Measurements from ENCODE around the gene MRGPRG. TPM values are rescaled to one million over a fixed set of nuclear protein-coding genes. Genes with fewer than 3 reads are reported as not detected.

Gene MRGPRG
- total and polyA plus RNA-seq, 7 donors = not detected

DNA sequence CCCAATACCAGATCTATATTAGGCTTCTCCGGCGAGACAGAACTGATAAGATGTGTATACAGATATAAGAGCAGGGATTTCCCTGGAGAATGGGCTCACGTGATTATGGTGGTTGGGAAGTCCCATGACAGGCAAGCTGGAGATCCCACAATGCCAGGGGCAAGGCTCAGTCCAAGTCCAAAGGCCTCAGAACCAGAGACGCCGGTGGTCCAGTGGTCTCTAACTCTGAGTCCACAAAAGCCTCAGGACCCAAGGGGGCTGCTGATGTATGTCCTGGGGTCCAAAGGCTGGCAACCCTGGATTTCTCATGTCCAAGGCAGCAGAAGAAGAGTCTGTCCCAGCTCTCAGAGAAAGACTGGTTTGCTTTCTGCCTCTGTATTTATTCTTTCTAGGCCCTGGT, 37.7 kb downstream of the MRGPRG start:
- intact Hi-C loops (cut with DNase I) = no loop called here
- Histone ChIP-seq H3K27ac (no peak overlapping the region), H3K36me3 (no peaks in the 10 kb centered on the region), H3K4me1 (no peaks in the 10 kb centered on the region), H3K9me3 (peaks cover 0 to 5% (median 0%) of the 10 kb centered on the region in 4 donors), H3K27me3 (no peaks in the 10 kb centered on the region), H3K4me3 (no peak overlapping the region)
- TF ChIP-seq POLR2AphosphoS5 (IDR thresholded peaks at IDR 0.05) (no peak), EP300 (IDR thresholded peaks at IDR 0.05) (no peak), POLR2A (IDR thresholded peaks at IDR 0.05) (no peak)
- TF ChIP-seq, protein P1, sequence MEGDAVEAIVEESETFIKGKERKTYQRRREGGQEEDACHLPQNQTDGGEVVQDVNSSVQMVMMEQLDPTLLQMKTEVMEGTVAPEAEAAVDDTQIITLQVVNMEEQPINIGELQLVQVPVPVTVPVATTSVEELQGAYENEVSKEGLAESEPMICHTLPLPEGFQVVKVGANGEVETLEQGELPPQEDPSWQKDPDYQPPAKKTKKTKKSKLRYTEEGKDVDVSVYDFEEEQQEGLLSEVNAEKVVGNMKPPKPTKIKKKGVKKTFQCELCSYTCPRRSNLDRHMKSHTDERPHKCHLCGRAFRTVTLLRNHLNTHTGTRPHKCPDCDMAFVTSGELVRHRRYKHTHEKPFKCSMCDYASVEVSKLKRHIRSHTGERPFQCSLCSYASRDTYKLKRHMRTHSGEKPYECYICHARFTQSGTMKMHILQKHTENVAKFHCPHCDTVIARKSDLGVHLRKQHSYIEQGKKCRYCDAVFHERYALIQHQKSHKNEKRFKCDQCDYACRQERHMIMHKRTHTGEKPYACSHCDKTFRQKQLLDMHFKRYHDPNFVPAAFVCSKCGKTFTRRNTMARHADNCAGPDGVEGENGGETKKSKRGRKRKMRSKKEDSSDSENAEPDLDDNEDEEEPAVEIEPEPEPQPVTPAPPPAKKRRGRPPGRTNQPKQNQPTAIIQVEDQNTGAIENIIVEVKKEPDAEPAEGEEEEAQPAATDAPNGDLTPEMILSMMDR (IDR thresholded peaks at IDR 0.05) = no peak
- WGBS, 2 donors = 81 to 89% methylated on average over 5 of the region's 5 CpGs
- peak; percentile 40 for DNase-seq

DNA sequence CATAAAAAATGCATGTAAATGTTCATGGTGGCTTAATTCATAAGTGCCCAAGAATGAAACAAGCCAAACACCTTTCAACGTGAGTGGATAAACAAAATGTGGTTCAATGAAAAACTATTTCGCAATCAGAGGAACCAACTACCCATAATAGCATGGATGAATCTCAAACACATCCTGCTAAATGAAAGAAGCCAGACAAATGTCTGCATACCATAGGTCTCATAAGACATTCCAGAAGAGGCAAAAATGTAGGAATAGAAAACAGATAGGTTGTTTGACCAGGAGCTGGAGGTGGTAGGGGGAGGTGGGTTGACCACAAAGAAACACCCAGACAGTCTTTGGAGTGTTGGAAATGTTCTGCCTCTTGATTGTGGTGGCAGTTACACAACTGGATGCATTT, 40.3 kb downstream of the MRGPRG start:
- WGBS, 2 donors = 51 to 52% methylated on average over 2 of the region's 2 CpGs
- no peak overlapping the region for H3K27ac ChIP-seq
- TF ChIP-seq POLR2A (IDR thresholded peaks at IDR 0.05) = no peak
- TF ChIP-seq EP300 (IDR thresholded peaks at IDR 0.05) = no peak
- H3K4me3 ChIP-seq = no peak overlapping the region
- intact Hi-C loops (cut with DNase I) = no loop called here
- DNase-seq = no peak
- no peaks in the 10 kb centered on the region for H3K27me3 ChIP-seq
- H3K4me1 ChIP-seq = no peaks in the 10 kb centered on the region
- H3K9me3 ChIP-seq = peaks cover 0 to 5% (median 0%) of the 10 kb centered on the region in 4 donors
- no peaks in the 10 kb centered on the region for H3K36me3 ChIP-seq

DNA sequence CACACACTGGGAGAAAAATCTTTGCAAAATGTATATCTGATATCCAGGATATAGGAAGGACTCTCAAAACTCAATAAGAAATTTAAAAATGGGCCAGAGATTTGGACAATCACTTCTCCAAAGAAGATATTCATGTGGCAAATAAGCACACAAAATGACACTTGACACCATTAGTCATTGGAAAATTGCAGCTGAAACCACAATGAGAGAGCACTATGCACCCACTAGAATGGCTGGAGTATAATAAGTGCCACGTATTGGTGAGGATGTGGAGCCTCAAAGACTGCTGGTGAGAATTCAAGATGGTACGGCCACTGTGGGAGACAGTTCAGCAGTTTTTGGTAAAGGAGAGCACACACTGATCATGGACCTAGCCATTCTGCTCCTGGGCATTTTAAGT, 40.7 kb downstream of the MRGPRG start:
- DNase-seq = no peak
- intact Hi-C loops (cut with DNase I) = no loop called here
- no peak overlapping the region for H3K4me3 ChIP-seq
- no peak overlapping the region for H3K27ac ChIP-seq
- peaks cover 0 to 5% (median 0%) of the 10 kb centered on the region in 4 donors for H3K9me3 ChIP-seq
- H3K36me3 ChIP-seq = no peaks in the 10 kb centered on the region
- no peaks in the 10 kb centered on the region for H3K27me3 ChIP-seq
- H3K4me1 ChIP-seq = no peaks in the 10 kb centered on the region
- TF ChIP-seq, protein P1 (IDR thresholded peaks at IDR 0.05) = no peak
- TF ChIP-seq POLR2A (IDR thresholded peaks at IDR 0.05) = no peak
- no peak for TF ChIP-seq POLR2AphosphoS5 (IDR thresholded peaks at IDR 0.05)
- no peak for TF ChIP-seq EP300 (IDR thresholded peaks at IDR 0.05)
- 73 to 84% methylated on average over 2 of the region's 2 CpGs for WGBS, 2 donors

DNA sequence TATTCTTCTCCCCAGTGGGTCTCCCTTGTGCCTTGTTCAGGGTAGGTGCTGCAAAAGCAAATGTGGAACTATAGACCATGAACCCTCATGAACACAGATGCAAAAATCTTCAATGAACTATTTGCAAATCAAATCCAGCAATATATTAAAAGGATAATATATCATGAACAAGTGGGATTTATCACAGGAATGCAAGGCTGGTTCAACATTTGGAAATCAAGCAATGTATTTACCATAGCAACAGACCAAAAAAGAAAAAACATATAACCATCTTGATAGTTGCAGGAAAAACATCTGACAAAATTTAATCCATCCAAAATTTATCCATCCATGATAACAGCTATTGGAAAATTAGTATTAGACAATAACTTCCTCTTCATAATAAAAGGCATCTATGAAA, 42.1 kb downstream of the MRGPRG start:
- H3K27me3 ChIP-seq = no peaks in the 10 kb centered on the region
- H3K27ac ChIP-seq = no peak overlapping the region
- no peak for DNase-seq
- H3K9me3 ChIP-seq = peaks cover 0 to 5% (median 0%) of the 10 kb centered on the region in 4 donors
- TF ChIP-seq POLR2A (IDR thresholded peaks at IDR 0.05) (no peak), POLR2AphosphoS5 (IDR thresholded peaks at IDR 0.05) (no peak), EP300 (IDR thresholded peaks at IDR 0.05) (no peak)
- TF ChIP-seq, protein P1 (IDR thresholded peaks at IDR 0.05) = no peak
- H3K4me1 ChIP-seq = no peaks in the 10 kb centered on the region
- intact Hi-C loops (cut with DNase I) = no loop called here
- H3K36me3 ChIP-seq = no peaks in the 10 kb centered on the region
- H3K4me3 ChIP-seq = no peak overlapping the region

DNA sequence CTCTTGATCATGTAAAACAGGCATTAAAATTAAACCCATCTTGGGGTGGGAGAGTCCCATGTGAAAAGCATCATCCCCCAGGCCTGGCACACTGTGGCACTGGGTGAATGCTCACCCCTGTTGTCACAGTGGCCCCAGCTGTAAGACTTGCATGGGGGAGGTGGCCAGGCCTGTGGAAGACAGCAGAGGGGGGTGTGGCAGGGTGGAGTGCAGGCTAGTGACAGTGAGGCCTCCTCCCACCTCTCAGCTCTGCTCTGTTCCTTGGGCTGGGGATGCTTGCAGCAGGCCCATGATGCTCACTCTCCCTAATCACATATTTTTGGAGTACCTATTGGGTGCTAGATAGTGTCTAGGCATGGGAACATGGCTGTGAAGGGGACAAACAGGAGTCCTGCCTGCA, 43.4 kb downstream of the MRGPRG start:
- intact Hi-C loops (cut with DNase I) = no loop called here
- Histone ChIP-seq H3K4me1 (peaks cover 0 to 4% (median 3%) of the 10 kb centered on the region in 4 donors), H3K27me3 (no peaks in the 10 kb centered on the region), H3K27ac (no peak overlapping the region), H3K4me3 (no peak overlapping the region), H3K9me3 (peaks cover 0 to 5% (median 0%) of the 10 kb centered on the region in 4 donors), H3K36me3 (no peaks in the 10 kb centered on the region)
- TF ChIP-seq EP300 (IDR thresholded peaks at IDR 0.05) = no peak
- TF ChIP-seq POLR2A (IDR thresholded peaks at IDR 0.05) = no peak
- no peak for TF ChIP-seq POLR2AphosphoS5 (IDR thresholded peaks at IDR 0.05)
- TF ChIP-seq, protein P1 (IDR thresholded peaks at IDR 0.05) = no peak
- DNase-seq = no peak
